HG02623 (cell line): ENCODE measurements around the gene EWSR1.
A peak's percentile ranks its signal among the peaks of the same experiment; 100 is the strongest.
"Not testable (repeated sequence)": the region's sequence is repeated elsewhere in the genome, so short reads cannot be mapped to it uniquely, and the experiment has no call there.

ENCODE experiments used
- ATAC-seq: cut with Tn5 transposase; IDR thresholded peaks from one replicate; pipeline ENCODE4 v1.9.1; 2021; ENCODE audit warnings: moderate library complexity; ENCODE audit not compliant: unreplicated experiment

Gene EWSR1

GRCh38 chr22:29267858-29268510, at the start of gene EWSR1, which contains the start of gene RHBDD3:
Gene EWSR1 (plus strand): TSS chr22:29268268. CDS start chr22:29268337, 69 bp downstream.
Gene RHBDD3 (minus strand): TSS chr22:29267981. CDS start chr22:29265626, 2,355 bp downstream.
- peak; percentile 81 for ATAC-seq

DNA sequence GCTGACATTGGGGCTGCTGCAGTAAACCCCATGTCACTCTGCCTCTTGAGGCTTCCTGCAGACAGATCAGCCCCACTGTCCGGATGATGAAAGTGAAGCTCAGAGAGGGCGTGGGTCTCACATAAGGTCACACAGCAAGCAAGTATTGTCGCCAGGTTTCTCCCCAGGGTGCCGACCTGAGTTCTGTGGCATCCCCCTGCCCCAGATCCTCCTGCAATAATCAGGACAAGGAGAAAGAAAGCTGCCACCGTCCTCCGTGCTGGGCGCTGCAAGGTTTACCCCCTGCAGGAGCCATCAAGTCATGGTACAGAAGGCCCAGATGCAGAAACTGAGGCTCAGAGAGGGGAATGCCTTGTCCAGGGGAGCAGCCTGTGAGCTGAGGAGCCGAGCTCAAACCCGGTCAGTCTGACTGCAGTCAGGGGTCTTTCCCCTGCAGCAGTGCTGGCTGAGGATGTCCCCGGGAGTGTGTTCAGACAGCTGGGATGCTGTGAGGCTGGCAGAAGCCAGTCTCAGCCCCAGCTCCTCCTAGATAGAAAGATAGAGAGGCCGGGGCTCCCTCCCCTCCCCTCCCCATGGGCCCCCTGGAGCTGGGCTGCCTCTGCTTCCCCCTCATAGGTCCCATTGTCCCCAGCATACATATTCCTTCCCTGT, 49.2 kb upstream of the EWSR1 start:
- ATAC-seq: no peak

- not testable (repeated sequence) for ATAC-seq
Observed at GRCh38 chr22:29219409-29219782, 48.7 kb upstream of the EWSR1 start.

DNA sequence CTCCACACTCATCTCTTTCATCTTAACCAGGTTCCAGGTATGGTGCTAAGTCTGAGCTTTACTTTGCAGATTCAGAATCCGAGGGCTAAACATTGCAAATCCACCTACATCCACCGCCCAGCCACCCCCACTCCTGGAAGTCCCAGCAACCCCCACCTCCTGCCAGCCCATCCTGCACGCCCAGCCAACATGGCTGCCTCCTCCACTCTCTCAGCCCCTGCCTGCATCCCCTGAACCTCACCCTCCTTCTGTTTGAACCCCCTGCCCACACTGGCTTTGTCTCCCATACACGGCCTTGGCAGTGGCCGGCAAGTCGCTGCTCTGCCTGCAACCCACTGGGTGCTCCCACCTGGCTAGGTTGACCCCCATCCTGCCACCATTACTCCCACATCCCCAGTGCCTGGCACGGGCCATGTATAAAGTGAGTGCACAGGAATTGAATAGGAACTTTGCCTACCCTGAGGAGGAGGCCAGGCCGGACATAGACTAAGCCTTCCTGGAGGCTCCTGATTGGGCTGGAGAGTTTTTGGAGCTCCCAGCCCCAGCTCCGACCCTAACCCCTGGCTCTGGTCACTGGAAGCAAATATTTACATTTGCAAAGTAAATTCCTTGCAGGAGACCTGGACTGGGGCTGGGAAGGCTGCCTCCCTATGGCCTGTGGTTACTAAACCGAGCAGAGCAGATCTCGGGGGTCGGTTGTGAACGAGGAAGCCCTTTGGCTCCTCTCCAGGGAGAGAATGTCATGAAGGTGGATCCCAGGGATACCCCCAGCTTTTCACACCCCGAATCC, 48.0 kb upstream of the EWSR1 start:
- ATAC-seq: no peak

- ATAC-seq: no peak
Observed at GRCh38 chr22:29224121-29224858, 43.8 kb upstream of the EWSR1 start.

- ATAC-seq: no peak
Observed at GRCh38 chr22:29224859-29225410, 43.1 kb upstream of the EWSR1 start.

- ATAC-seq: no peak
Observed at GRCh38 chr22:29225422-29226090, 42.5 kb upstream of the EWSR1 start.

- ATAC-seq: no peak
Observed at GRCh38 chr22:29226351-29226981, 41.6 kb upstream of the EWSR1 start.

DNA sequence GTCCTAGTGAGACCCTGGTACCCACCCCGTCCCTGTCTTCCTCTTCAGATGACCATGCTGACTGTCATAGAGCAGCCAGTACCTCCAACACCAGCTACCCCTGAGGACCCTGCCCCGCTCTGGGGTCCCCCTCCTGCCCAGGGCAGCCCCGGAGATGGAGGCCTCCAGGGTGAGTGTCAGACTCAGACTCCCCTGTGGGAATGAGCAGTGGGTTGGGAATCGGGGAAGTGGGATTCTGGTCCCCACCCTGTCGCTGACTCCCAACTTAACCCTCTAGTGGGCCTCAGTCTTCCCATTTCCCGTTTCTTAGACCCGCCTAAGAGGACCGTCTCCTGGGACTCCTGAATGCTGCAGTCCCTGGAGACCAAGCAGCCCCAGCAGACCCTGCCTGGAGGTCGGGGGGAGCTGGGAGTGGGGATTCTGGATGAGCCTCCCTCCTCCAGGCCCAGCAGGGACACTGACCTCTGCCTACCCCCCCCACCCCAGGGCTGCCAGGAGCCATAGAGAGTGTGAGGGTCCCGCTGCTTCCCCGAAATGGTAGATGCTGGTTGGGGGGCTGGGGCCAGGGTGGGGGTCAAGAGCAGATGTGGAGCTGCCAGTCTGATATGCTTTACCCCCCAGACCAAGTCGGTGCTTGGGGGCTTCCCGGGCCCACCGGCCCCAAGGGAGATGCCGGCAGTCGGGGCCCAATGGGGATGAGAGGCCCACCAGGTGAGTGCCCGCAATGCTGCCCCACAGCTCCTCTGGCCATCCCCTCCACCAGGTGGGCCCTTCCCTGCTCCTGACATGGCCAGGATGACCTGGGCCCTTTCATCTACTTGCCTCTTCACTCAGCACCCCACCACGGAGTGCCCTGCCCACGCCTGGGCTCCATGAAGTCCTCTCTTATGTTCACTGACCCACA, 36.8 kb upstream of the EWSR1 start:
- no peak for ATAC-seq

DNA sequence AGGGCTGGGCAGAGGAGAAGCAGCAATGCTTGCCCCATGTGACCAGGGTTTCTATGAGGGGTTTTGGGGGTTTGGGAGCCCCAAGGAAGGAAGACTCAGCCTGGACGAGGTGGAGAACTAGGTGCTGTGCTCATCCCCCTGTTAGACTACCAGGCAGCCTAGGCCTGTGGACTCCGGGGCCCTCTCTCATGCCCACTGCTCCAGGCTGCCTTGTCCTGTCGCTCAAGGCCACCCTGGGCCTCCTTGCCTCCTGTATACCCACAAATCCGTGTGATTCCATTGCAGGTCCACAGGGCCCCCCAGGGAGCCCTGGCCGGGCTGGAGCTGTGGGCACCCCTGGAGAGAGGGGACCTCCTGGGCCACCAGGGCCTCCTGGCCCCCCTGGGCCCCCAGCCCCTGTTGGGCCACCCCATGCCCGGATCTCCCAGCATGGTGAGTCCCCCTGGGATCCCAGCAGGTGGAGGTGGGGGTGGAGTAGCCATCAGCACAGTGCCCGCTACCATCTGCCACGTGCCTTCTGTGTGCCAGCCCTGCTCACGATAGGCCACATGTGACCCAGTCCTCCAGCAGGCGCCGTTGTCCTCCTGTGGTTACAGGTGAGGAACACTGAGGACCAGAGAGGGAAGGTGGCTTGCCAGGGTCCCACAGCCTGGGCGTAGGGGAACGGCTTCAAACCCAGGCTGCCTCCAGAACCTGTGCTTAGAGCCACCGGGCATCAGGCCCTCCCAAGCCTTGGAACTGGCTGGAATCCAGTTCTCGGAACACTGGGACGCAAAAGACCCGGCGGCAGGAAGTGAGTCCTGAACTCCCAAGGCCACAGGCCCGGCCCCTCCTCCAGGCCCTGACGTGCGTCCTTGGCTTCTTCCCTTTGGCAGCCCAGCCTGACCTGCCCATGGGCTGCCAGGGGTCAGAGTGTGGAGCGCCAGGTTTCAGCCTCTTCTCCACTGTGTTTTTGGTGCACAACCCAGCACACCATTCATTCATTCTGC, 35.8 kb upstream of the EWSR1 start:
- ATAC-seq: no peak

DNA sequence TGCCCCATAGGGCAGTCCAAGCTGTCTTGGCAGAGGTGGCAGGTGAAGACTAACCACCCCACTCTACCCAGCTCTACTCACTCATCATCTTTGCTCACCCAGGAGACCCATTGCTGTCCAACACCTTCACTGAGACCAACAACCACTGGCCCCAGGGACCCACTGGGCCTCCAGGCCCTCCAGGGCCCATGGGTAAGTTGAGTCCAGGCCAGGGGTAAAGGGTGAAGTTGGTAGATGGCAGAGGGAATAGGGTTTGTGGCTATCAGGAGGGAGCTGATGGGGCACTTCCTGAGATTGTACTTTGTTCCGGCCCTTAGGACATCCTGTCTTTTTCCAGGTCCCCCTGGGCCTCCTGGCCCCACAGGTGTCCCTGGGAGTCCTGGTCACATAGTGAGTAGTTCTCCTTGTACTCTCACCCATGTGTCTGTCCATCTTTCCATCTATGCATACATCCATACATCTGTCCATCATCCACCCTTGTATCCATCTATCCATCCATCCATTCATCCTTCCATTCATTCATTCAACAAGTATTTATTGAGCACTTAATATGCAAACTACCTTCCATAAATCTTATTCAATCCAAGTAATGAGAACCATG, 34.7 kb upstream of the EWSR1 start:
- no peak for ATAC-seq

GRCh38 chr22:29240481-29240880, 27.6 kb upstream of the EWSR1 start:
- not testable (repeated sequence) for ATAC-seq

DNA sequence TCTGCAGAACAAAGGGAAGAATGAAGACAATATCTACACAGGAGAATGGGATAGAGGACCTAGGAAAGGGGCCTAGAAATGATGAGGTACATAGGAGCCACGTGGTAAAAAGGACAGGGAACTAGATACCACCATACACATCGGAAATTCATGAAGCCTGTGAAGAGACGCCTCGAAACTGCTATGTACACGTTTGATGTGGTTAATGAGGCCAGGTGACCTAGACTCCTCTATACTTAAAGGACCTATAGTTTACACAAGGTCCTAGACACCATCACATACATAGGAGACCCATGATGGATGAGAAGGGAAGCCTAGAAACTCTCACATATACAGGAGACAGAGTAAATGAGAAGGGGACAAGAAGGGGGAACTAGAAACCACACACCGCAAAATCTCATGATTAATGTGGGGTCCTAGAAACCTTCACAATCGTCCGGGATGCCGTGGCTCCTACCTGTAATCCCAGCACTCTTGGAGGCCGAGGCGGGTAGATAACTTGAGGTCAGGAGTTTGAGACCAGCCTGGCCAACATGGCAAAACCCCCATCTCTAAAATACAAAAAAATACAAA, 24.1 kb upstream of the EWSR1 start:
- no peak for ATAC-seq

DNA sequence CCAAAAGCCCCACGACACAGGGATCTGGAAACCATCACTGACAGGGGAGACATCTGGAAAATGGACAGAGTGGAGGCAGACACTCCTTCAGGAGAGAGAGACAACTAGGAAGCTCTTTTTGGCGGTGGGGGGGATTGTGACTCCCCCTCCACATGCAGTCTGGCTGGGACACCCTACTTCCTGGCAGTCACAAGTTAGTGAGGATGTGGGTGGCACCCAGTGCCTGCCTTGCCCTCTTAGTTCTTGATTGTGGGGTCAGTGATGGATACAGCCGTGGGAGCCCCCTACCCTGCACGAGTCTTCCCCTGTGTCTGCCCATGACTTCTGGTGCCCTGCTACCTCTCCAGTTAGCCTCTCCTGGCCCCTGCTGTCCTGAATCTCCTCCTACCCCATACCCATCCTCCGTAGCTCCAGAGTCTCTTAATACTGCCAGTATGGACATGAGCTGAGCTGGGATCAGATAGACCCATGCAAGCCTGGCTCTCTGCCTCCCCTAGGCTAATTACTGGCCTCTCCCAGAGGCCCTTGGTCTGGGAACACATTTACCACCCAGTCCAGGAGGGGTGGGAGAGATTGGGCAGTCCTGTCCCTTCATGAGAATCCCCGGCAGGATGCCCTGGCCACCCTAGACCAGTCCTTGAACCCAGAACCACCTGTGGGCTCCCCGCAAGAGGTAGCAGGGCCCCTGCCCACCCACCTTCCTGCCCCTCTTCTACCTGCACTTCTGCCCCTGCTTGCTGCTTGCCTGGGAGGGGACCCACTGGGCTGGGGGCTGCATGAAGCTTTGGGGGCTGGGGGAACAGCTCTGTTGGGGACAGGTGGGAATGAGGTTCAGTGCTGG, 23.1 kb upstream of the EWSR1 start:
- no peak for ATAC-seq

DNA sequence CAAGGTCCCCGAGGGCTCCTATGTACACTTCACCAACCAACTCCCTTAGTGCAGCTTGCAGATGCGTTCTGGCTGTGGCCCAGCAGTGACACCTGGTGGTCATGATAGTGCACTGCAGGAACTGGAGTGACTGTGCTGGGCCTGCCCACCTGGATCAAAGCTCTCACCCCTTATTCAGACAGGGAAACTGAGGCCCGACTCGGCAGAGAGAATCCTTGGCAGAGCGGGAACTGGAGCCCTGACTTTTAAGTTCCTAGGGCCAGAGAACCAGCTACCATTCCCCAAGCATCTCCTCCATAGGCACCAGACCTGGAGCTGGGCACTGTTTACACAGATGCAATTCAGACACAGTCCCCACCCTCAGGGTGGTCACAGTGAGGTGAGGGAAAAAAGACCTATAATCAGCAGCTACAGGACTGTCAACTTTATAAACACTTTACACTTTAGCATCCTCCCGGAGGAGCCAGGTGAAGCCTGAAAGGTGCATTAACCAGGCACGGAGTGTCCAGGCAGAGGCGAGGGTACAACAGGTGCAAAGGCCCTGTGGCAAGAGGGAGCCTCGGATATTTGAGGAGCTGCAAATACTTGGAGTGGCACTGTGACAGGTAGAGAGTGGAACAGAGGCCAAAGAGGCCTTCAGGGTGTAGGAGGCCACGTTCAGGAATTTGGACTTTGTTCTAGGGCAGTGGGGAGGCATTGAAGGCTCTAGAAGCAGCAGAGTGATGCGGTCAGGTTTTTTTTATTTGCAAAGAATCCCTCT, 22.3 kb upstream of the EWSR1 start:
- ATAC-seq: no peak
